GM21619 (cell line): ENCODE measurements around the gene EFCC1.

Source experiments
- ATAC-seq: cut with Tn5 transposase; IDR thresholded peaks from one replicate; pipeline ENCODE4 v1.9.1; 2021; ENCODE audit not compliant: unreplicated experiment

The EFCC1 gene

GRCh38 chr3:128994173-128994512, 7.0 kb upstream of the EFCC1 start:
- no peak for ATAC-seq

GRCh38 chr3:128994581-128995546, 6.2 kb upstream of the EFCC1 start:
- ATAC-seq: no peak

GRCh38 chr3:128995737-128996136, 5.4 kb upstream of the EFCC1 start:
- ATAC-seq: no peak

- ATAC-seq: no peak
Observed at GRCh38 chr3:128996200-128996599, 4.9 kb upstream of the EFCC1 start.

GRCh38 chr3:128996726-128997125, 4.4 kb upstream of the EFCC1 start:
- no peak for ATAC-seq

GRCh38 chr3:128997486-128998133, 3.5 kb upstream of the EFCC1 start:
- ATAC-seq: no peak

- no peak for ATAC-seq
Observed at GRCh38 chr3:128998561-128998960, 2.5 kb upstream of the EFCC1 start.

- no peak for ATAC-seq
Observed at GRCh38 chr3:128999102-128999501, 2.0 kb upstream of the EFCC1 start.

- no peak for ATAC-seq
Observed at GRCh38 chr3:129000742-129001100, 383 bp upstream of the EFCC1 start.

GRCh38 chr3:129001806-129002572, 885 bp downstream of the EFCC1 start:
- no peak for ATAC-seq

- no peak for ATAC-seq
Observed at GRCh38 chr3:129002573-129003569, 1.8 kb downstream of the EFCC1 start.

GRCh38 chr3:129003578-129004112, 2.5 kb downstream of the EFCC1 start:
- ATAC-seq: no peak

- no peak for ATAC-seq
Observed at GRCh38 chr3:129004639-129005295, 3.7 kb downstream of the EFCC1 start.

GRCh38 chr3:129005526-129006303, 4.6 kb downstream of the EFCC1 start:
- no peak for ATAC-seq

GRCh38 chr3:129006864-129007263, 5.8 kb downstream of the EFCC1 start:
- ATAC-seq: no peak

GRCh38 chr3:129007792-129008191, 6.7 kb downstream of the EFCC1 start:
- ATAC-seq: no peak

- no peak for ATAC-seq
Observed at GRCh38 chr3:129009266-129009665, 8.2 kb downstream of the EFCC1 start.

GRCh38 chr3:129010310-129010956, 9.3 kb downstream of the EFCC1 start:
- ATAC-seq: no peak
